ENCODE data around the gene MKI67.
A peak's percentile ranks its signal among the peaks of the same experiment; 100 is the strongest.
"Not testable (repeated sequence)": the region's sequence is repeated elsewhere in the genome, so short reads cannot be mapped to it uniquely, and the experiment has no call there.

Gene MKI67

GRCh38 chr10:128105383-128105782 is 20.8 kb downstream of the MKI67 start:
- DNase-seq, result no peak

- DNase-seq, result no peak
Observed at GRCh38 chr10:128103229-128103714, 23.0 kb downstream of the MKI67 start.

- DNase-seq, result no peak
Observed at GRCh38 chr10:128102480-128103228, 23.6 kb downstream of the MKI67 start.

GRCh38 chr10:128101901-128102300 is 24.3 kb downstream of the MKI67 start:
- peak; percentile 42 to 68 for DNase-seq

GRCh38 chr10:128099901-128100300 is 26.3 kb downstream of the MKI67 start:
- DNase-seq, result no peak

GRCh38 chr10:128098631-128099030 is 27.6 kb downstream of the MKI67 start:
- DNase-seq, result no peak

- no peak for DNase-seq
Observed at GRCh38 chr10:128097783-128098182, 28.4 kb downstream of the MKI67 start.

- peak in 1 of 2 donors; percentile 17 for DNase-seq
Observed at GRCh38 chr10:128096486-128097199, 29.6 kb downstream of the MKI67 start.

- no peak for DNase-seq
Observed at GRCh38 chr10:128095753-128096469, 30.3 kb downstream of the MKI67 start.

GRCh38 chr10:128095027-128095752 is 31.0 kb downstream of the MKI67 start:
- peak; percentile 39 to 40 for DNase-seq

GRCh38 chr10:128094596-128094995 is 31.6 kb downstream of the MKI67 start:
- not testable (repeated sequence) for DNase-seq

GRCh38 chr10:128092454-128092853 is 33.8 kb downstream of the MKI67 start:
- no peak for DNase-seq

GRCh38 chr10:128091636-128092210 is 34.5 kb downstream of the MKI67 start:
- DNase-seq, result no peak

- peak in 1 of 2 donors; percentile 24 for DNase-seq
Observed at GRCh38 chr10:128087884-128088709, 38.1 kb downstream of the MKI67 start.

- DNase-seq, result no peak
Observed at GRCh38 chr10:128087146-128087883, 38.9 kb downstream of the MKI67 start.

- no peak for DNase-seq
Observed at GRCh38 chr10:128086003-128086863, 40.0 kb downstream of the MKI67 start.

- no peak for DNase-seq
Observed at GRCh38 chr10:128084991-128085390, 41.2 kb downstream of the MKI67 start.

GRCh38 chr10:128084364-128084763 is 41.9 kb downstream of the MKI67 start:
- no peak for DNase-seq

- no peak for DNase-seq
Observed at GRCh38 chr10:128083191-128083895, 42.9 kb downstream of the MKI67 start.
